HG03095 (cell line): Measurements from ENCODE around the gene GJB4.
"Not testable (repeated sequence)": the region's sequence is repeated elsewhere in the genome, so short reads cannot be mapped to it uniquely, and the experiment has no call there.

Source experiments
- ATAC-seq: cut with Tn5 transposase; IDR thresholded peaks from one replicate; pipeline ENCODE4 v1.9.1; 2021; ENCODE audit warnings: moderate library complexity; ENCODE audit not compliant: unreplicated experiment

GJB4 gene

GRCh38 chr1:34794790-34795180, 35.2 kb downstream of the GJB4 start:
- ATAC-seq: no peak

- no peak for ATAC-seq
Observed at GRCh38 chr1:34795916-34796315, 36.4 kb downstream of the GJB4 start.

- ATAC-seq: no peak
Observed at GRCh38 chr1:34796990-34797389, 37.5 kb downstream of the GJB4 start.

GRCh38 chr1:34800214-34800613, 40.7 kb downstream of the GJB4 start:
- ATAC-seq: no peak

- no peak for ATAC-seq
Observed at GRCh38 chr1:34803770-34804169, 44.2 kb downstream of the GJB4 start.

- ATAC-seq: no peak
Observed at GRCh38 chr1:34806396-34806795, 46.9 kb downstream of the GJB4 start.

GRCh38 chr1:34808051-34808810, 48.7 kb downstream of the GJB4 start:
- no peak for ATAC-seq

- ATAC-seq: not testable (repeated sequence)
Observed at GRCh38 chr1:34810781-34811180, 51.2 kb downstream of the GJB4 start.
